Frontal cortex (tissue), 4 donors: ENCODE results near the gene CHEK2. TPM values are rescaled to one million over a fixed set of nuclear protein-coding genes. Genes with fewer than 3 reads are reported as not detected.
"Not testable (repeated sequence)": the region's sequence is repeated elsewhere in the genome, so short reads cannot be mapped to it uniquely, and the experiment has no call there.

Experiments used
- DNase-seq, 2 donors: peaks; one replicate each; pipeline ENCODE4 v3.0.0; 2012; ENCODE audit warnings: low spot score in 2 of 2
- FAIRE-seq: peaks from 2 replicates; lab custom pipeline; 2012; peaks lifted over from hg19 to GRCh38; lab: Jason Lieb, UNC
- total RNA-seq: library from RNA; depleted of rRNA; stranded (reverse); fragments of >200 nt; gene quantifications from one replicate; pipeline ENCODE4 v1.2.3, GENCODE V29; 2014
- donor health status: control.
- donor health status: control.
- donor health status: control.

Gene CHEK2
- 4.1 TPM for total RNA-seq

DNA sequence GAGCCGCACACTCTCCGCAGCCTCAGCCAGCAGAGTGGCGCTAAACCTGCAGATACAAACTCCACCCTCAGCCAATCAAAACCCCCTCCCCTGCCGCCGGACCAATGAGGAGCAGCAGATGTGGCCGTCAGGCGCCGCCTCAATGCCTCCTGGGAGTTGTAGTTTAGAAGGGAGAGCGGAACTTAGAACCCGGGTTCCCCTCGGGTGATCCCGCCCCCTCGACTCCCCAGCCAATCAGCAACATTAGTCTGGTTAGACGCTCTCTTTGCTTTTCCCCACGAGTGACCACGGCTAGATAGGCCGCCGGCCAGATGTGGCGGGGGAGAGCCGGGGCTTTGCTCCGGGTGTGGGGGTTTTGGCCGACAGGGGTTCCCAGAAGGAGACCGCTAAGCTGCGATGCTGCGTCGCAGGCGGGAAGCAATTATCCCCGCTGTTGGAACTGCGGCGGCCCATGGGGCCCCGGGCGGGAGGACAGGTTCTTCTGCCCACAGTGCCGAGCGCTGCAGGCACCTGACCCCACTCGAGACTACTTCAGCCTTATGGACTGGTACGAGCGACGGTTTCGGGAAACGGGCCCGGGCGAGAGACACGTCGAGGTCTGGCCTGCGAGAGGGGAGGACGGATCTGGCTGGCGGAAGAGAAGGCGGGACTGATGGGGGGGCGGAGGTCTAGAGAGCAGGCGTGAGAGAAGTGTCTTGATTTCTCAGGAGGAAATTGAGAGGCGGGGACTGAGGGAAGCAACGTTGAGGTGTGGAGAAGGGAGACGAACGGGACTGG lies at the start of gene CHEK2, which contains the start of gene HSCB:
TSS of gene CHEK2 (minus strand) at position 36 of the 777 bp plus-strand sequence. CDS start 7,099 bp downstream, outside the sequence.
TSS of gene HSCB (plus strand) at position 255 of the 777 bp plus-strand sequence. CDS start at position 312, 57 bp downstream.
- DNase-seq (peak; percentile 77 to 92), FAIRE-seq (peak; percentile 92)

DNA sequence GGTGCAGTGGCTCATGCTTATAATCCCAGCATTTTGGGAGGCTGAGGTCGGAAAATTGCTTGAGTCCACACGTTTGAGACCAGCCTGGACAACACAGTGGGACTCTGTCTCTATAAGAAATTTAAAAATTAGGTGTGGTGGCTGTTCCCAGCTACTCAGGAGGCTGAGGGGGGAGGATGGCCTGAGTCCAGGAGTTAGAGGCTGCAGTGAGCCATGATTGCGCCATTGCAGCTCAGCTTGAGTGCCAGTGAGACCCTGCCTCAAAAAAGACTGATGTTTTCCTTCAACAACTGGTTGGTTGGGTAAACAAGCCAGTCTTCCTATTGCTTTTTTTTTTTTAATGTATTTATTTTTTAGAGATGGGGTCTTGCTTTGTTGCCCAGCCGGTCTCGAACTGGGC lies 49.5 kb upstream of the CHEK2 start:
- DNase-seq (no peak), FAIRE-seq (no peak)

GRCh38 chr22:28788601-28789000 lies 47.0 kb upstream of the CHEK2 start:
- FAIRE-seq (no peak), DNase-seq (no peak)

DNA sequence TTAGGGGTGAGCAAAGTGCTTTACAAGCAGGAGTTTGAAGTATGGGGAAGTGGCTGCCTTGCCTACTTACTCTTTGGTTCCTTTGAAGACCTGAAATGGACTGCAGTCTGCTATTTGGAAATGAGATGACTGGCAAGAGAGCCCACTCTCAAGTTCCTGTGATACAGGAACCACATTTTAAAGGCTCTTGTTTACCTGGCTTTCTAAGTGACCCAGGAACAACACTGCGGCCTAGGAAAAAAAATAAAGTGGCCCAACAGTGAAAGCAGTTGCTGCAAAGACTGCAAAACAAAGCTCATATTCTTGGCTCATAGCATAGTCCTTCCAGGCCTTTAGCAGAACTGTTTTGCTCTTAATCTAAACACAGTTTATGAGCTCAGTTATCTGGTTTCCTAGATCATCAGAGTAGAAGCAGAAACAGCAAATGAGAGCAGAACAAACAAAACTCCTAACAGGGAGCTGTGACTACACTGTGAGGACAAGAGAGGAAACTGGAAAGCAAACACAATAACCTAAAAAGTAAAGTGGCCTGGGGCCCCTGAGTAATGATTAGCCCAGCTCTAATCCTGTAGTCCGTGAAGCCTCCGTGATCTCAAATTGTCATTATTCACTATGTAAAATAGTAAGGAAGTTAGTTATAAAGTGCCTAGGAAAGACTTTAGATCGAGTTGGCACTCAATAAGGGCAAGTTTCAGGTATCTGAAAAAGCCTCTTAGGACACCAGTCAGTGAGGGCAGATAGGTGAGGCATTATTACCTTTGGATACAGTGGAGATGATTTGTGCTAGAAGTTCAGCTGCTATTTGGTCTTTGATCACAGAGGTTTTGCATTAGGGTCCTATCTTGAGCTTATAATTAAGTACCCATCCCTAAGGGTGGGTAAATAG lies 42.4 kb upstream of the CHEK2 start:
- DNase-seq: no peak
- no peak for FAIRE-seq

DNA sequence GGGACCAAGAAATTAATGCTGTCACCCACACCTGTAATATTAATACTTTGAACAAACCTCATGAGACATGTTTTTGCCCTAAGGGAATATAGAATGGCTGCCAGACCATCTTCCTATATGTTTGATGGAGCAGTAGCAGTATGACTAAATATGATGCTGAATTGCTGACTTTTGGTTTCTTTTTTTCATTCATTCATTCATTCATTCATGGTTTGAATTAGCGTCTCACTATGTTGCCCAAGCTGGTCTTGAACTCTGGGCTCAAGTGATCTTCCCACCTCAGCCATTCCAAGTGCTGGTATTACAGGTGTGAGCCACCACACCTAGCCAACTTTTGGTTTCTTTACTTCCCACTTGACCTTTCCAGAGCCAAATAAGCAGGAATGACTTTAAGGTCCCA lies 38.7 kb upstream of the CHEK2 start:
- no peak for DNase-seq
- FAIRE-seq: no peak

DNA sequence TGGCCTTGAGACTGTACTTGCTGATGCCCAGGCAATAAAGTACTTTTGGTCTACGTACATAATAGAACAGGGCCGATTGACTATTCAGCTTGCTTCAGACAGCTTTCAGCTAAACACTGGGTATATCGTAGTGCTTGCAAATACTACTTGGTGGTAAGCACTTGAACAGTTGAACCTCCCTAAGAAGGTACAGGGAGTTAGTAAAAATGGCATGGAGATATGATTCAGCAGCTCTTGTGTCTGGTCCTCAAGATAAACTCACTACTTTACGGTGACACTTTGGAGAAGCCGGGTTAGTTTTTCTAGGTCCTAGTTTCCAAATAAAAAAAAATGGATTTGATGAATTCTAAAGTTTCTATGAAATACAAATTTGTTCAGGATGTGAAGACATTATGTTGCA lies 38.2 kb upstream of the CHEK2 start:
- DNase-seq (no peak), FAIRE-seq (no peak)

DNA sequence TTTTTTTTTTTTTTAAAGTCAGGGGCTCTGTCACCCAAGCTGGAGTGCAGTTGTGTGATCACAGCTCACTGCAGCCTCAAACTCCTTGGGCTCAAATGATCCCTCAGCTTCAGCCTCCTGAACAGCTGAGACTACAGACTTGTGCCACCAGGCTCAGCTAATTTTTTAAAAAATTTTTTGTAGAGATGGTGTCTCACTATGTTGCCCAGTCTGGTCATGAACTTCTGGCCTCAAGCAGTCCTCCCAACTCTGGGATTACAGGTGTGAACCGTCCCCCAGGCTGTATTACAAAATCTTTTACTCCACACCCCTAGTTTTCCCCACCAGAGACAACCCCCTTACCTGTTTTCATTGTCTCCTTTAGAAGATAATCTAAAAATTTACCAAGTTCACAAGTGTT lies 32.8 kb upstream of the CHEK2 start:
- no peak for FAIRE-seq
- no peak for DNase-seq

GRCh38 chr22:28773461-28773867 lies 31.8 kb upstream of the CHEK2 start:
- FAIRE-seq: no peak
- DNase-seq: no peak

GRCh38 chr22:28772633-28773460 lies 31.2 kb upstream of the CHEK2 start, which contains the start of gene CCDC117:
Gene CCDC117, plus strand, starts transcription at chr22:28772695. Its CDS starts 155 bp downstream, at chr22:28772850.
- FAIRE-seq: no peak
- peak; percentile 94 to 96 for DNase-seq

DNA sequence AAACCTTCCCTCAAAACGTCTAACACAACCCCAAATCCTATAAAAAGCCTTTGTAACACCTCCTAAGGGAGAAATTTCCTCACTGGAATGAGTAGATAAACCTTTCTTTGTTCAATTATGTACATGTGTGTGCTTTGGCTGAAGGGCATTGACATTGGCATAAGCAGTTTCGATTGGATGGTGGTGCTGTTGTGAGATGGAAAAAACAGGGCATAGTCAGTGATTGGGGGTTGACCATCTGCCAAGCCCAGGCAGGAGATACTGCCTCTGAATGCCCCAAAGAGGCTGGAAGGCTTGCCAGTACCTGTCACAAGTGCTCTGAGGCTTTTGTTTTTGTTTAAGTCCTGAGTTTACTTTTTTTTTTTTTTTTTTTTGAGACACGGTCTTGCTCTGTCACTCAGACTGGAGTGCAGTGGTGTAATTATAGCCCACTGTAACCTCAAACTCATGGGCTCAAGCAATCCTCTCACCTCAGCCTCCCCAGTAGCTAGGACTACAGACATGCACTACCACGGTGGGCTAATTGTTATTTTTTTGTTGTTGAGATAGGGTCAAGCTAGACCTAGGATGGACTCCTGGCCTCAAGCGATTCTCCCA lies 29.7 kb upstream of the CHEK2 start:
- DNase-seq: no peak
- no peak for FAIRE-seq

GRCh38 chr22:28769394-28770085 lies 27.9 kb upstream of the CHEK2 start:
- FAIRE-seq: no peak
- no peak for DNase-seq

DNA sequence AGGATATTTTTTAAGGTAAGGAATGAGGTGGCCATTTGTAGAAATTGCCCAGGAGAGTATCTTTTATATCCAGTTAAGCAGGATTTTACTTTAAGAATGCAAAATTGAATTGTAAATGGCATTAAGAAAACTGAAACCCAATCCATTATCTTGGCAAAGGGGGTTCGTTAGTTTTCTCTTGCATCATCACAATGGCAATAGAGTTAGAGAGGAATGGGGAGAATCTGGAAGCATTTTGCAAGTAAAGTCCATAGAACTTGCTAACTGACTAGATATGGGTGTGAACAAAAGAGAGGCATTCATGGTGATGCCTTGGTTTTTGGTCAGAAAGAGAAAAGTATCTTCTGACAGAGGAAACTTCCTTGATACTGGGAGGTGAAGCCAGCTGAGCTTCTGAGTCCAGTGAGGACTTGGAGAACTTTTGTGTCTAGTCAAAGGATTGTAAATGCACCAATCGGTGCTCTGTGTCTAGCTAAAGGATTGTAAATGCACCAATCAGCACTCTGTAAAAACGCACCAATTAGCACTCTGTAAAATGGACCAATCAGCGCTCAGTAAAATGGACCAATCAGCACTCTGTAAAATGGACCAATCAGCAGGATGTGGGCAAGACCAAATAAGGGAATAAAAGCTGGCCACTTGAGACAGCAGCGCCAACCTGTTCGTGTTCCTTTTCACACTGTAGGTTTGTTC lies 27.2 kb upstream of the CHEK2 start:
- FAIRE-seq (no peak), DNase-seq (no peak)

DNA sequence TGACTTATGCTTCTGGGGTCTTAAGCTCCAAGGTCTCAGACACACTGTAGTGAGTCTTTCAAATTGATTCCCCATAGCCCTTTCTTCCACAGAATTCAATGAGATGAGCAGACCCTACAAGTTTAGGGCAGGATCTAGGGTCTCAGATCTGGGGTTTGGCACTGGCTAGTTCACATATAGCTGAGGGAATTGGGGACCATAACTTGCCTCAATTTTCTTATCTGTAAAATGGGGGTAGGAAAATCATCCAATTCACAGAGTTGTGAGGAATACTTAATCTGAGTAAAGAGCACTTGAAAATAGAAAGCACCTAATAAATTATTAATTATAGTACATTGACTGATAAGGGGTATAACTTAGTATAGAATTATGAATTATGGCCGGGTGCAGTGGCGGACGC lies 25.0 kb upstream of the CHEK2 start:
- DNase-seq (no peak), FAIRE-seq (no peak)

GRCh38 chr22:28762000-28762399 lies 20.4 kb upstream of the CHEK2 start:
- FAIRE-seq, DNase-seq: not testable (repeated sequence)

DNA sequence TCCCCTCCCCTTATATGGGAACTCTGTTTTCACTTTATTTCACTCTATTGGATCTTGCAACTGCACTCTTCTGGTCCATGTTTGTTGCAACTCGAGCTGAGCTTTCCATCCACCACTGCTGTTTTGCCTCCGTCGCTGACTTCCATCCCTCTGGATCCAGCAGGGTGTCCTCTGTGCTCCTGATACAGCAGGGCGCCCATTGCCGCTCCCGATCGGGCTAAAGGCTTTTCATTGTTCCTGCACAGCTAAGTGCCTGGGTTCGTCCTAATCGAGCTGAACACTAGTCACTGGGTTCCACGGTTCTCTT lies 19.8 kb upstream of the CHEK2 start:
- no peak for FAIRE-seq

DNA sequence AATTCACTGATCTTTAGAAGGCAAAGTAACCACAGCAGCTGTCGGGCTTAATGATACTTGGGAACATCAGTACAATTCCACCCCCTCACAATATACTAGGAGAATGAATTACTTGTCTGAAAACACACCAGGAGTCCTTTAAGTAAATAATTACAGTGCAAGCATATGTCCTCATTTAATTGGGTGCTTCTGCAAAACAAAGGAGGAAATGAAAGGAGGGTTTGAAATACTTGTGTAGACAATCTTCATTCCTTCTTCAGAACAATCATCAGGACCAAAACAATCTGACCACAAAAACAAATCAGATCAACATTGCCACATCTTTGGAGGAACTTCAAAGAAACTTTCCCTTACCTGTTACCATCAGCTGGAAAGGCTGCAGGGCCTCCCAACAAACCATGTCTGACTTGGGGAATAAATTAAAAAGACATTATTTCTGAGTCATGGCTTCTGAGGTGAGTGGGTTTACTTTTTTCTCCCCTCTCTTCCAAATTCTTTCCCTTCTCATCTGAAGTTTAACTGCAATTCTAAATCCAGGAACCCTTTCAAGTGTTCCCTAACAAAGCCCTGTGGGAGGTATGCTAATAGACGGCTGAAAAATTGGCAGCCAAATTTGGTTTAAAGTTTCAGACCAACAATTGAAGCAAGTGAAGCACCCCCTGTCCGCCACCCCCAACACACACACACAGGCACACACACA lies 18.4 kb upstream of the CHEK2 start:
- FAIRE-seq (no peak), DNase-seq (no peak)

More for the DNA sequence above, 19.8 kb upstream of the CHEK2 start:
- no peak for DNase-seq

GRCh38 chr22:28754512-28754911 lies 12.9 kb upstream of the CHEK2 start:
- not testable (repeated sequence) for FAIRE-seq, DNase-seq

DNA sequence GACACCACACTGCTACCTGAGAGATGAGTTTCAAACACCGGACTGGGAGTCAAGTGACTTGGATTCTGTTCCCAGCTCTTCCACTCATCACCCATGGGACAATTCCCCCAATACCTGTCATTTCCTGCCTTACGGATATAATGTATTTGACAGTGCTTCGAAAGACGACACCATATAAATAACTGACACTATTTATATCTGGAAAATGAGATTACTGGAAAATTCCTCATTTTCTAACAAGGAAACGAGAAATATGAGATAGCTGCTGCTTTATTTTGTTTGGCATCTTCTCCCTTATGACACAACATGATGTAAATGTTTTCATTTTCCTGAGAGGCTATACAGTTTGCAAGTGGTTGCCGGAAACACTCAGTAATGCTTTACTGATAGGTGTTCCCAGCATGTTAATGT lies 8.9 kb upstream of the CHEK2 start:
- no peak for FAIRE-seq
- DNase-seq: no peak
